Thyroid gland (tissue), 4 donors: ENCODE results near the gene MYD88. TPM values are rescaled to one million over a fixed set of nuclear protein-coding genes. Genes with fewer than 3 reads are reported as not detected.

Source experiments
- DNase-seq, 2 donors: peaks; one replicate each; pipeline ENCODE4 v3.0.0-alpha.2; 2019
- H3K27ac ChIP-seq, 3 donors: fragments of 200-600 bp; sonication (generic); 1 replicate in 2 of 3; 2 replicates in 1 of 3; pipeline ENCODE4 v1.5.1; 2016 to 2019; ENCODE audit warnings: mild to moderate bottlenecking in 1 of 3, moderate library complexity in 1 of 3
- H3K27me3 ChIP-seq: fragments of 200-600 bp; sonication (generic); one replicate; pipeline ENCODE4 v1.5.1; 2019
- H3K36me3 ChIP-seq, 2 donors: fragments of 200-600 bp; sonication (generic); one replicate each; pipeline ENCODE4 v1.5.1; 2016 to 2019
- H3K4me1 ChIP-seq, 2 donors: fragments of 200-600 bp; sonication (generic); one replicate each; pipeline ENCODE4 v1.5.1; 2017 to 2019
- H3K4me3 ChIP-seq, 3 donors: fragments of 200-600 bp; sonication (generic); replicated peaks in 1 of 3; 1 replicate in 2 of 3; 2 replicates in 1 of 3; pipeline ENCODE4 v1.5.1; 2016; ENCODE audit warnings: mild to moderate bottlenecking in 1 of 3
- H3K9me3 ChIP-seq: fragments of 200-600 bp; sonication (generic); one replicate; pipeline ENCODE4 v1.5.1; 2017
- POLR2A ChIP-seq, 2 donors: fragments of 450-650 bp; IDR thresholded peaks; one replicate each; pipeline ENCODE4 v1.6.1; 2017; ENCODE audit warnings: antibody characterized with exemption in 2 of 2, mild to moderate bottlenecking in 2 of 2, moderate library complexity in 1 of 2
- WGBS, 2 donors: methylation state at CpG; one replicate each; pipeline ENCODE4 v1.1.5; 2017; 5-methylcytosine and 5-hydroxymethylcytosine counted together
- intact Hi-C: fragments of 100-400 bp; cut with DNase I; formaldehyde crosslinking; loops from one replicate; pipeline ENCODE4 v1.15.1; 2023
- small RNA-seq: library from RNA; depleted of rRNA; stranded (forward); fragments of <200 nt; gene quantifications from one replicate; pipeline ENCODE3, GENCODE V24; 2016
- total RNA-seq, 4 donors: library from RNA; depleted of rRNA; stranded (reverse); fragments of >200 nt; gene quantifications; one replicate each; pipeline ENCODE4 v1.2.3, GENCODE V29; 2016
- TF ChIP-seq, protein P1 (sequence below), 6 experiments: fragments of 200-600 bp in 3 of 6; fragments of 450-650 bp in 3 of 6; sonication (generic) in 3 of 6; IDR thresholded peaks; one replicate each; pipeline ENCODE4 v1.5.1; 2016 to 2019; ENCODE audit warnings: antibody characterized with exemption in 6 of 6, mild to moderate bottlenecking in 2 of 6, inconsistent platforms in 1 of 6, moderate library complexity in 1 of 6

Gene MYD88
- total RNA-seq, 4 donors from 2014 or later, result 18.0 to 23.8 (median 20.2) TPM

DNA sequence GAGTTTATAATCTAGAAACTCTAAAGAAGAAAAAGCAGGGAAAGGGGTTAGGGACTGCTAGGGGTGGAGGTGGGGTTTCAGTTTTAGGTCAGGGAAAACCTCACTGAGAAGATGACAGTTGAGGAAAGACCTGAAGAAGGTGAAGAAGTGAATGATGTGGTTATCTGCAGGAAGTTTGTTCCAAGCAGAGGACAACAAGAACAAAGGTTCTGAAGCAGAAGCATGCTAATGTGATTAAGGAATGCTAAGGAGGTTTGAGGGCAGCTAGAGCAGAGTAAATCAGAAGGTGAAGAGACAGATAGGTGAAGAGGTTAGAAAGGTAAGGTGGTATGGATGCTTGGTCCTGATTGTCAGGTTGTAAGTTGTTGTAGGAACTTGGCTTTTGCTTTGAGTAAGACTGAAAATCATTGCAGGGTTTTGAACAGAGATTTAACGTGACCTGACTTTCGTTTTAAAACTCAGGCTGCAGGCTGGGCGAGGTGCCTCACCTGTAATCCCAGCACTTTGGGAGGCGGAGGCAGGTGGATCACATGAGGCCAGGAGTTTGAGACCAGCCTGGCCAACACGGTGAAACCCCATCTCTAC, 35.5 kb downstream of the MYD88 start:
- TF ChIP-seq POLR2A (IDR thresholded peaks at IDR 0.05), result no peak
- TF ChIP-seq, protein P1, sequence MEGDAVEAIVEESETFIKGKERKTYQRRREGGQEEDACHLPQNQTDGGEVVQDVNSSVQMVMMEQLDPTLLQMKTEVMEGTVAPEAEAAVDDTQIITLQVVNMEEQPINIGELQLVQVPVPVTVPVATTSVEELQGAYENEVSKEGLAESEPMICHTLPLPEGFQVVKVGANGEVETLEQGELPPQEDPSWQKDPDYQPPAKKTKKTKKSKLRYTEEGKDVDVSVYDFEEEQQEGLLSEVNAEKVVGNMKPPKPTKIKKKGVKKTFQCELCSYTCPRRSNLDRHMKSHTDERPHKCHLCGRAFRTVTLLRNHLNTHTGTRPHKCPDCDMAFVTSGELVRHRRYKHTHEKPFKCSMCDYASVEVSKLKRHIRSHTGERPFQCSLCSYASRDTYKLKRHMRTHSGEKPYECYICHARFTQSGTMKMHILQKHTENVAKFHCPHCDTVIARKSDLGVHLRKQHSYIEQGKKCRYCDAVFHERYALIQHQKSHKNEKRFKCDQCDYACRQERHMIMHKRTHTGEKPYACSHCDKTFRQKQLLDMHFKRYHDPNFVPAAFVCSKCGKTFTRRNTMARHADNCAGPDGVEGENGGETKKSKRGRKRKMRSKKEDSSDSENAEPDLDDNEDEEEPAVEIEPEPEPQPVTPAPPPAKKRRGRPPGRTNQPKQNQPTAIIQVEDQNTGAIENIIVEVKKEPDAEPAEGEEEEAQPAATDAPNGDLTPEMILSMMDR (IDR thresholded peaks at IDR 0.05), result no peak
- intact Hi-C loops, result no loop called here
- peaks cover 0 to 6% of the 10 kb centered on the region in 2 donors for H3K4me1 ChIP-seq
- no peak overlapping the region for H3K27ac ChIP-seq
- no peaks in the 10 kb centered on the region for H3K36me3 ChIP-seq
- 82 to 87% methylated on average over 5 of the region's 5 CpGs for WGBS, 2 donors
- no peaks in the 10 kb centered on the region for H3K27me3 ChIP-seq
- no peak for DNase-seq
- H3K9me3 ChIP-seq, result no peaks in the 10 kb centered on the region
- no peak overlapping the region for H3K4me3 ChIP-seq

DNA sequence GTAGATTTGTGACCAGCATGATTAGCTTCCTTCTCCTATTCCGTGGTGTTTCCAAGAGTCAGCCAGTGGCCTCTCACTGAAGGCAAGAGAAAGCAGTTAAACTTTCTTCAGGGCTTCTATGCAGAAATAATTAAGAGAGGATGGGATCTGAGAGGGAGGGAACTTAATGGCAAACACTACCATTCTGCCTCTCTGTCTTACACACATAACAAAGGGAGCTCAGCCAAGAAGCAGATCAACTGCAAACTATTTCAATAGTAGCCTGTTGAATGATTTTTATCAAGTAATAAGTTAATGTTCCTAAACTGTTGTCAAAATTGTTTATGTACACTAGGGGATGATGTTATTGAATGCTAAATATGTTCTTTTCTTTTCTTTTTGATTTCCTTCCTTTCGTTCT, 38.7 kb downstream of the MYD88 start:
- intact Hi-C loops, result loop anchor here (5.0 kb wide), 1 partner anchor 35 kb away; no protein-coding TSS in a partner anchor
- Histone ChIP-seq H3K27ac (no peak overlapping the region), H3K4me1 (peaks cover 2 to 8% of the 10 kb centered on the region in 2 donors), H3K27me3 (no peaks in the 10 kb centered on the region), H3K9me3 (no peaks in the 10 kb centered on the region), H3K36me3 (no peaks in the 10 kb centered on the region), H3K4me3 (no peak overlapping the region)
- no peak for DNase-seq
- WGBS, 2 donors, result 66 to 72% methylated on average over 2 of the region's 2 CpGs
- TF ChIP-seq, protein P1 (IDR thresholded peaks at IDR 0.05), result no peak
- TF ChIP-seq POLR2A (IDR thresholded peaks at IDR 0.05), result no peak

DNA sequence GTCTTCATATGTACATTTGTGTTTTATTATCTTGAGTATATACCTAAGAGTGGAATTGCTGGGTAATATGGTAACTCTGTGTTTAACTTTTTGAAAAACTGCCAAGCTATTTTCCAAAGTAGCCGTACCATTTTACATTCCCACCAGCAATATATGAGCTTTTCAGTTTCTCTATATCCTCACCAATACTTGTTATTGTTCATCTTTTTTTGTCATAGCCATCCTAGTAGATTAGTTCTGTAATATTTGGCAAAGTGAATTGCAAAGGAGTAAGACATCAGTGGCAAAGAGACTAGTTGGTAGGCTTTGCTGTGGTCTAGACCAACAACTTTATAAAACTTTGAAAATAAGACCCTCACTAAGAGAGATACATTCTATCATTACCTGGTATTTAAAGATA, 48.3 kb downstream of the MYD88 start:
- Histone ChIP-seq H3K27me3 (no peaks in the 10 kb centered on the region), H3K27ac (no peak overlapping the region), H3K9me3 (no peaks in the 10 kb centered on the region), H3K36me3 (peaks cover 0 to 7% of the 10 kb centered on the region in 2 donors), H3K4me1 (peaks cover 10% of the 10 kb centered on the region in 2 donors), H3K4me3 (no peak overlapping the region)
- WGBS, 2 donors, result 96 to 98% methylated on average over 1 of the region's 1 CpG
- DNase-seq, result no peak
- TF ChIP-seq, protein P1 (IDR thresholded peaks at IDR 0.05), result no peak
- no peak for TF ChIP-seq POLR2A (IDR thresholded peaks at IDR 0.05)
- intact Hi-C loops, result no loop called here

DNA sequence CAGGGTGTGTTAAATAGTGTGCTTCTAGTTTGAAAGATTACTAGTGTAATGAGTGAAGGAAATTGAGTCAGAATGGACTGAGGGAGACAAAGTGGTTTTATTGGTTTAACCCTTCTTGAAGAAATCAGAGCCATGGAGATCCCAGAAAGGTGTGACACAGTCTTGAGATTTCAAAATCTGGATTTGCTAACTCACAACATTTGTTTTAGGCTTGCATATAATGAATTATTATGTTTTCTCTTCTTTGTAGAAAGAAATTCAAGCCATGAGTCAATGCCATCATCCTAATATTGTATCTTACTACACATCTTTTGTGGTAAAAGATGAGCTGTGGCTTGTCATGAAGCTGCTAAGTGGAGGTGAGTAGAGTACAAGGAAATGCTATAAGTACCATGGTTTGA, 52.0 kb downstream of the MYD88 start:
- Histone ChIP-seq H3K27ac (no peak overlapping the region), H3K9me3 (no peaks in the 10 kb centered on the region), H3K36me3 (peaks cover 0 to 7% of the 10 kb centered on the region in 2 donors), H3K4me3 (no peak overlapping the region), H3K27me3 (no peaks in the 10 kb centered on the region), H3K4me1 (no peaks in the 10 kb centered on the region)
- no peak for TF ChIP-seq POLR2A (IDR thresholded peaks at IDR 0.05)
- TF ChIP-seq, protein P1 (IDR thresholded peaks at IDR 0.05), result no peak
- no peak for DNase-seq
- intact Hi-C loops, result no loop called here

Small RNAs within 50 kb of the gene (small RNA-seq; reads per million reads assigned to genes)
- gene RF00019, result not detected

Other genes with a start within 250 kb of the MYD88 start
- gene VILL, start 147.9 kb upstream of the MYD88 start, total RNA-seq, result 10 to 100 TPM in 2 of 4 donors, 1 to 10 TPM in 2; 5.5 to 13.0 (median 9.5) TPM
- 10 to 100 TPM; 13.8 to 19.9 (median 16.0) TPM for gene PLCD1, start 109.0 kb upstream of the MYD88 start, total RNA-seq
- 1 to 10 TPM in 3 of 4 donors, under 1 TPM in 1; 0.44 to 1.7 (median 1.5) TPM for gene DLEC1, start 99.5 kb upstream of the MYD88 start, total RNA-seq
- gene ACAA1, start 1.5 kb upstream of the MYD88 start, total RNA-seq, result 10 to 100 TPM; 63.3 to 86.1 (median 75.1) TPM
- 10 to 100 TPM; 32.0 to 40.5 (median 37.9) TPM for gene OXSR1, start 26.9 kb downstream of the MYD88 start, total RNA-seq
- gene SLC22A13, start 127.2 kb downstream of the MYD88 start, total RNA-seq, result under 1 TPM in 2 of 4 donors, not detected in 2; 0.54 to 0.56 TPM
- not detected for gene SLC22A14, start 143.6 kb downstream of the MYD88 start, total RNA-seq
- 1 to 10 TPM in 3 of 4 donors, under 1 TPM in 1; 0.78 to 1.7 (median 1.1) TPM for gene XYLB, start 208.1 kb downstream of the MYD88 start, total RNA-seq